Prostate gland (tissue), 2 donors: ENCODE results near the gene KCND3. TPM values are rescaled to one million over a fixed set of nuclear protein-coding genes. Genes with fewer than 3 reads are reported as not detected.

ENCODE experiments used
- DNase-seq: peaks from one replicate; pipeline ENCODE4 v3.0.0-alpha.2; 2019; ENCODE audit warnings: low spot score
- H3K27ac ChIP-seq, 2 donors: fragments of 200-600 bp; sonication (generic); 2 replicates each; pipeline ENCODE4 v1.5.1; 2017 to 2019
- H3K27me3 ChIP-seq: fragments of 200-600 bp; sonication (generic); replicated peaks from 2 replicates; pipeline ENCODE4 v1.5.1; 2019; ENCODE audit not compliant: insufficient read depth
- H3K36me3 ChIP-seq, 2 donors: fragments of 200-600 bp; sonication (generic); 1 replicate in 1 of 2; 2 replicates in 1 of 2; pipeline versions ENCODE4 v1.5.1 to v1.8.1; 2017 to 2019
- H3K4me1 ChIP-seq: fragments of 200-600 bp; sonication (generic); replicated peaks from 2 replicates; pipeline ENCODE4 v1.5.1; 2019
- H3K4me3 ChIP-seq, 2 donors: fragments of 200-600 bp; sonication (generic); 2 replicates each; pipeline ENCODE4 v1.5.1; 2017 to 2019
- H3K9me3 ChIP-seq: fragments of 200-600 bp; sonication (generic); 2 replicates; pipeline ENCODE4 v1.5.1; 2017
- CTCF ChIP-seq, 4 experiments: fragments of 200-600 bp in 2 of 4; fragments of 450-650 bp in 2 of 4; sonication (generic) in 2 of 4; IDR thresholded peaks; 1 replicate in 3 of 4; 2 replicates in 1 of 4; pipeline ENCODE4 v1.5.1; 2016 to 2019; ENCODE audit warnings: antibody characterized with exemption in 4 of 4, mild to moderate bottlenecking in 2 of 4, moderate library complexity in 2 of 4
- POLR2A ChIP-seq: fragments of 450-650 bp; IDR thresholded peaks from one replicate; pipeline ENCODE4 v1.6.1; 2016; ENCODE audit warnings: antibody characterized with exemption, mild to moderate bottlenecking
- POLR2AphosphoS5 ChIP-seq: sonication (generic); formaldehyde crosslinking; IDR thresholded peaks from one replicate; pipeline ENCODE4 v1.6.1; 2017; ENCODE audit warnings: antibody characterized with exemption
- WGBS: methylation state at CpG from one replicate; pipeline ENCODE4 v1.1.5; 2018; 5-methylcytosine and 5-hydroxymethylcytosine counted together
- intact Hi-C: fragments of 100-400 bp; cut with DNase I; formaldehyde crosslinking; loops from one replicate; pipeline ENCODE4 v1.14.2; 2022
- total RNA-seq, 2 donors: library from RNA; depleted of rRNA; stranded (reverse); fragments of >200 nt; gene quantifications; one replicate each; pipeline ENCODE4 v1.1.0, GENCODE V29; 2016

Gene KCND3
- total RNA-seq, 2 donors from 2014 or later: 17.1 to 27.3 TPM

- Histone ChIP-seq H3K27ac (no peak overlapping the region), H3K4me3 (no peak overlapping the region), H3K36me3 (no peaks in the 10 kb centered on the region), H3K4me1 (no peaks in the 10 kb centered on the region), H3K9me3 (no peaks in the 10 kb centered on the region), H3K27me3 (no peaks in the 10 kb centered on the region)
- intact Hi-C loops: no loop called here
- WGBS: 78% methylated on average over 4 of the region's 4 CpGs
- no peak for DNase-seq
- TF ChIP-seq POLR2A (no peak), CTCF (IDR thresholded peaks at IDR 0.05) (no peak), POLR2AphosphoS5 (no peak)
Observed at GRCh38 chr1:111784273-111784901, 205.1 kb downstream of the KCND3 start.

GRCh38 chr1:111779546-111779945 is 209.9 kb downstream of the KCND3 start:
- TF ChIP-seq POLR2AphosphoS5: no peak
- no peak for TF ChIP-seq POLR2A
- TF ChIP-seq CTCF (IDR thresholded peaks at IDR 0.05): no peak
- no peak overlapping the region for H3K4me3 ChIP-seq
- no peak overlapping the region for H3K27ac ChIP-seq
- DNase-seq: no peak
- WGBS: 94% methylated on average over 2 of the region's 2 CpGs
- no peaks in the 10 kb centered on the region for H3K27me3 ChIP-seq
- peaks cover 0 to 6% of the 10 kb centered on the region in 2 donors for H3K36me3 ChIP-seq
- intact Hi-C loops: no loop called here
- H3K9me3 ChIP-seq: no peaks in the 10 kb centered on the region
- H3K4me1 ChIP-seq: no peaks in the 10 kb centered on the region

- H3K9me3 ChIP-seq: no peaks in the 10 kb centered on the region
- H3K27ac ChIP-seq: no peak overlapping the region
- no peak overlapping the region for H3K4me3 ChIP-seq
- WGBS: 84% methylated on average over 2 of the region's 2 CpGs
- intact Hi-C loops: no loop called here
- H3K4me1 ChIP-seq: no peaks in the 10 kb centered on the region
- no peaks in the 10 kb centered on the region for H3K27me3 ChIP-seq
- TF ChIP-seq POLR2AphosphoS5 (no peak), POLR2A (no peak), CTCF (IDR thresholded peaks at IDR 0.05) (no peak)
- DNase-seq: no peak
- peaks cover 0 to 6% of the 10 kb centered on the region in 2 donors for H3K36me3 ChIP-seq
Observed at GRCh38 chr1:111778541-111779051, 210.9 kb downstream of the KCND3 start.

- 79% methylated on average over 6 of the region's 6 CpGs for WGBS
- TF ChIP-seq POLR2A: no peak
- TF ChIP-seq POLR2AphosphoS5: no peak
- no peak for TF ChIP-seq CTCF (IDR thresholded peaks at IDR 0.05)
- DNase-seq: no peak
- Histone ChIP-seq H3K4me3 (no peak overlapping the region), H3K36me3 (peaks cover 0 to 6% of the 10 kb centered on the region in 2 donors), H3K4me1 (no peaks in the 10 kb centered on the region), H3K27me3 (no peaks in the 10 kb centered on the region), H3K27ac (no peak overlapping the region), H3K9me3 (no peaks in the 10 kb centered on the region)
- intact Hi-C loops: no loop called here
Observed at GRCh38 chr1:111778066-111778465, 211.4 kb downstream of the KCND3 start.

- intact Hi-C loops: no loop called here
- Histone ChIP-seq H3K27ac (no peak overlapping the region), H3K27me3 (no peaks in the 10 kb centered on the region), H3K4me1 (no peaks in the 10 kb centered on the region), H3K36me3 (peaks cover 0 to 6% of the 10 kb centered on the region in 2 donors), H3K9me3 (no peaks in the 10 kb centered on the region), H3K4me3 (no peak overlapping the region)
- TF ChIP-seq CTCF (IDR thresholded peaks at IDR 0.05): no peak
- no peak for DNase-seq
- 94% methylated on average over 1 of the region's 1 CpG for WGBS
Observed at GRCh38 chr1:111777301-111777700, 212.2 kb downstream of the KCND3 start.
